Ammon's horn (tissue), 1 donor: Measurements from ENCODE around the gene CFAP53.
A peak's percentile ranks its signal among the peaks of the same experiment; 100 is the strongest.
"Not testable (repeated sequence)": the region's sequence is repeated elsewhere in the genome, so short reads cannot be mapped to it uniquely, and the experiment has no call there.

Source experiments
- DNase-seq: peaks from one replicate; pipeline ENCODE4 v3.0.0-alpha.2; 2016; ENCODE audit warnings: low spot score

The CFAP53 gene

DNA sequence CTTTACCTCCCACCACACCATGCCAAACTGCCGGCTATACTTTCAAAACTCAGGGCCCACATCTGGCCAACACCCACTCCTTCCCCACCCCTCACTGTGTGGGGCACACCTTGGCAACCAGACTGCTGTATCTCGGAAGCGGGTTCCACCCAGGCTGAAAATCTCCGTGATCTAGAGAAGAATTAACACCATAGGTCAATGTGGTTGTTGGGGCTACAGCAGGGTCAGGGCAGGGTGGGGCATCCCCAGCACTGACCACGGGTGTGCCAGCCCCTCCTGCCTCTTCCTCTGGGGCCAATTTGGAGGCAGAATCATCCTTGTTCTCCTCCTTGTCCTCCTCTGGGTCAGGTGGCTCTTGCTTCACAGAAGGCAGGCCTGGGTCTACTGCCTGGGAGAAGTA lies 6.3 kb upstream of the CFAP53 start:
- DNase-seq = no peak

DNA sequence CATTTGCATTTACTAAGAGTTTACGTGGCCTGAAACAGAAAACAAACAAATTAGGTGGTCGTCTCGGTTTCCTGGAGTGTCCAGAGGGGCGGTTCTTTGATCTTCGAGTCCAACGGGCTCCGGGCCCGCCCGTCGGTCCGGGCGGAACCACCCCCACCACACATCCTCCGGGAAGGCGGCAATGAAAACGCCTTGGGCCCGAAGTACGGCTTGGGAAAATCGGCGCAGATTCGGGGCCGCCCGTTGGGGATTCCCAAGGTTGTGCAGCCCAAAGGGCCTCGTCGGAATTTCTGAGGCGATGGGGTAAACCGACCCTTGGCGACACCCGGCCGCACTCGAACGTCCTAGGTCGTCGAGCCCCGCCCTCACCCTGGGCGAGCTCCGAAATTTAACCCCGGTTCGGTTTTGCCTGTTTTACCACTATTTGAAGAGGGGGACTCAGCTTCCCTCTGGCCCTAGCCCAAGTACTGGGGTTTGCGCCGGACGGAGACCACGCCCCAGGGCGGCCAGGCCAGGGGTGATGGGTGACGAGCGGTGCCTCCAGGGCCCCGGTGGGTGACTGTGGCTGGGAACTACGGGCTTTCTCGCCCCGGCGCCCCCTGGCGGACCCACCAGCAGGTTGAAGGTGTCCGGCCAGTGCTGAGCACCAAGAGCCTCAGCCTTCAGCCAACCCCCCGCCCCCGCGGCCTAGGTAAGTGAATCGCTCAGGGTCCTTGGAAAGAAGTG lies 1.9 kb upstream of the CFAP53 start:
- peak; percentile 67 for DNase-seq

DNA sequence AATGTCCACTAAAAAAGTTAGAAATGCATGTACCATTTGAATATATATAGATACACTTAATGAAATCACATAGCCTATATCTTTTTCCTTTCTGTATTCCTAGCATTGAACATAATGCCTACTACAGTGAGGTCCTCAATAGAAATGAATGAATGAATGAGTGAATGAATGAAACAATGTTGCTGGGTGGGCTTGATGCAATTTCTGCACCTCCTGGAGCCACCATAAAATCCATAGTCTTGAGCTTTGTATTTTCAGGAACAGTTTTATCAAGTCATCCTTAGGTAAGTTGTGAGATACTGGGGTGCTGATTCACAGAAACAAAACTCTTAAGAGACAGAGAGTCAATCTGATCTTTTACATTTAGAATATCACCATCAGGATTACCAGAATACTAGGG lies 3.3 kb downstream of the CFAP53 start:
- DNase-seq = no peak

DNA sequence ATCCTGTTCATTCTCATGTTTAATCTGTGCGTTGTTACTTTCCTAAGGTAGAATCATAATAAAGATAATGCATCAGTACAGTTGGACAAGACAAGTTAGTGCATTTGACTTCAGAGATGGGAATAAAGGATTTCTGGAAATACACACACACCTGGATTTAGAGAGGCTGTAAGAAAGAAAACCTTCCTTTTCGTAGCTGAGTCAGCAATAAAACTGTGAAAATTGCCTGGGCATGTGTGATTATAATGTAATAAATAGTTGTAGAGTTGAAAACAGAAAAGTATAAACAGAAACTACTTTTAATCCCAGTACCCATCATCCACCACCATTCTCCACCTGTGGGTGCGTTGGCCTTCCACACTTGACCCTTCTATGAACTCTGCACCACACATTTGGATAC lies 15.4 kb downstream of the CFAP53 start:
- DNase-seq = no peak

DNA sequence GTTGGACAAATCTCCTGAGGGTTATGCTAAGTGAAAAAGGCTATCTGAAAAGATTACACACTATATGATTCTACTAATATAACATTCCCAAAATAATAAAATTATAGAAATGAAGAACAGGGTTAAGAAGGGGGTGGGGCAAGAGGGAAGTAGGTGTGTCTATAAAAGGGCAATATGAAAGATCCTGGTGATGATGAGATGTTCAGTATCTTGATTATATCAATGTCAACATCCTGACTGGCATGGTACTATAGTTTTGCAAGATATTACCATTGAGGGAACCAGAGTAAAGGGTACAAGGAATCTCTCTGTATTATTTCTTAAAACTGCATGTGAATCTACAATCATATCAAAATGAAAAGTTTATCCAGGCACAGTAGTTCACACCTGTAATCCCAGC lies 16.7 kb downstream of the CFAP53 start:
- no peak for DNase-seq

DNA sequence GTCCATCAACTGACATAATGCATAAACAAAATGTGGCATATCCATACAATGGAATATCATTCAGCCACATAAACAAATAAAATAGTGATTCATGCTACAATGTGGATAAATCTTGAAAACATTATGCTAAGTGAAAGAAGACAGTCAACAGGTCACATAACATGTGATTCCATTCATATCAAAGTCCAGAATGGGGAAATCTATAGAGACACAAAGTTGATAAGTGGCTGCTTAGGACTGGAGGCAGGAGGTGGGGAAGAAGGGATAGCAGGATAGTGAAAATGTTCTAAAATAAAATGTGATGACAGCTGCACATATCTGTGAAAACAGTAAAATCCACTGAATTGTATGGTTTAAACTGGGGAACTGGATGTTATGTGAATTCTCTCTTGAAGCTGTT lies 18.7 kb downstream of the CFAP53 start:
- no peak for DNase-seq

DNA sequence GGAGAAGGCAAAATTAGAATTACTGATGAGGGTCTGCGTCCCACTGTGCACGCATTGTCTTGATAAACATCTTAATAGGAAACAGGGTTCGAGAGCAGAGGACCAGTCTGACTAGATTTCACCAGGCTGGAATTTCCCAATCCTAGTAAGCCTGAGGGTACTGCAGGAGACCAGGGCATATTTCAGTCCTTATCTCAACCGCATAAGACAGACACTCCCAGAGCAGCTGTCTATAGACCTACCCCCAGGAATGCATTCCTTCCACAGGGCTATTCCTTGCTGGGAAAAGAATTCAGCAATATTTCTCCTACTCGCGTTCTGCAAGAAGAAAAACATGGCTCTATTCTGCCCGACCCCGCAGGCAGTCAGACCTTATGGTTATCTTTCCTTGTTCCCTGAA lies 24.5 kb downstream of the CFAP53 start:
- DNase-seq = not testable (repeated sequence)

DNA sequence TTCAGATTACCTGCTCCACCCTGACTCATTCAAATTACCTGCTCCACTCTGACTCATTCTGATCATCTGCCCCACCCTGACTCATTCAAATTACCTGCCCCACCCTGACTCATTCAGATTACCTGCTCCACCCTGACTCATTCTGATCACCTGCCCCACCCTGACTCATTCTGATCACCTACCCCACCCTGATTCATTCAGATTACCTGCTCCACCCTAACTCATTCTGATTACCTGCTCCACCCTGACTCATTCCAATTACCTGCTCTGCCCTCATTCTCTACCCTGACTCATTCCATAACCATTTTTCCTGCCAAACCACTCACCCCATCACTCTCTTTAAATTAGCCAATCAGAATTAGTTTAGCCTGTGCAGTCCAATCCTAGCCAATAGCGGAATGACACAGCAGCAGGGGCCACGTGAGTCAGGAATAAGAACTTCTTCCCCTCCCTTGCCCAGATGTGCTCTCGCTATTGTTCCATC lies 26.2 kb downstream of the CFAP53 start:
- DNase-seq = no peak

DNA sequence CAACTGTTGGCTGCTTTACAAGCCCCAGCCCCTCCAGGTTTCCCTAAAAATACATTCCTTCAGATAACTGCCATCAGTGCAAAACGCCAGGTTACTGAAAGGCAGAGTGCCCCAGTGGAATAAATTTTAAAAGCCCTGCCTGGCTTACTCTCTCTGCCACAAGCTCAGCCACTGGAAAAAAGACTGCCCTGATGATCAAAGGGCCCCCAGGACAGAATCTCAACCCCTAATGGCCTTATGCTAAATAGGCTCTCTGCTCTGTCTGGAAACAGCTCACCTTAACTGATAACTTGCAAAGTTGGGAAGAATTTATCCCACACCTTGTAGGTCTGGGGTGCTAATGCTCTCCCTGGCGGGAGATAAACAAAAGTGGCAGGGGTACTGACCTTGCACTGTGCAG lies 33.9 kb downstream of the CFAP53 start:
- no peak for DNase-seq

DNA sequence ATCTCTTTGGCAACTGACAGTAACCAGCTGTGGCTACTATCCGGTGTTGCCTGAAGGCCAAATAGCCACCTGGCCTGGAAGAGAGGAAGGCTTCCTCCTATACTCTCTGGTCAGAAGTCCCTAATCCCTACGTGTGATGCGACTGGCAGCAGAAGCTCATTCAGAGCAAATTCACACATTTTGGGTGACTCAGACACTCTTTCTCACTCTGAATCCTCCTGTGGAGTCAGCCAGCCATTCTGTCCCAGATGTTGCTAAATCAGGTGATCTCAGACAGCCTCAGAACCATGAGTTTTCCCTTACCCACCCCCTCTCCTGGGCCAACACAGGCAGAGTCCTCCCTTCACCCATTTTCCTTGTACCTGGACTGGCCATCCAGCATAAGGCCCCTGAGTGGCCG lies 34.7 kb downstream of the CFAP53 start:
- DNase-seq = no peak

DNA sequence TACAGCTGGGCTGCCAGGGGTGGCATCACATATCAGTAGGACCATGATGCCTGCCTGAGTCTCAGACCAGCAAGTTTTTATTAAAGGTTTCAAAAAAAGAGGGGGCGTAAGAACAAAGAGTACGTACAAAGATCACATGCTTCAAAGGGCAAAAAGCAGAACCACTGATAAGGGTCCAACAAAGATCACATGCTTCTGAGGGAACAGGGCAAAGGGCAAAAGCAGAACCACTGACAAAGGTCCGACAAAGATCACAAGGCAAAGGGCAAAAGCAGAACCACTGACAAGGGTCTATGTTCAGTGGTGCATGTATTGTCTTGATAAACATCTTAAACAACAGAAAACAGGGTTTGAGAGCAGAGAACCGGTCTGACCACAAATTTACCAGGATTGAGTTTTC lies 46.0 kb downstream of the CFAP53 start:
- DNase-seq = not testable (repeated sequence)

DNA sequence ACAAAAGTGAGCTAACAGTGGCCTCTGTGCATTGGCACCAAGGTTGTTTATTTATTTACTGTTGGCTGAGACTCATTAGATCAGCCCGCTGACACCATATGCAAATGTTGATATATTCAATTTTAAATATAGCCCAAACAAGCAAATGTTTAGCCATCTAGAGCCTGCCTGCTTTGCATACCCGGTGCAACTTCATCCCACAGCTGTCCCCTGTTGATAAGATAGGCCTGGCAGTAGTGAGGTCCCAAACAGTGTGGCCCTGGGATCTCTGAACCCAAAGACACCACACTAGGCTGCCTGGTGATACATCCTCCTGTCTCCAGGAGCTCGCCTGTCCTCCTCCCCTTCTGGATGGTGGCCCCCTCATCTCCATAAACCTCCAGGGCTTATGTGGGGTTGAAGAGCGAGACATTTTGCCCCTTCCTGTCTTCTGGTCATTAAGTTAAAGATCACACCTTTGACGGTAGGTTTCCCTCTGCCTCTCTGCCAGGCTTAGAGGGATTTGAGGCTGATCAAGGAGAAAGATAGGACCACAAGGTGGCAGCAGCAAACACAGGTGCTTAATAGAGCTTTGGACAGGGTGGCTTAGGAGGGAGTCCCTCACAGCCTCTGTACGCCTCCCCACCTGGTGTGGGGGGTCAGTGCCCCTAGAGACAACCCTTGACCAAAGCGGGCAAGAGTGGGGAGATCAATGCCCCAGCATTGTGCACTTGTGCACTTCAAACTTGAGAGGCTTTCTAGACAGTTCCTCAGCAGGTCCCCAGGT lies 47.7 kb downstream of the CFAP53 start:
- peak; percentile 25 for DNase-seq

DNA sequence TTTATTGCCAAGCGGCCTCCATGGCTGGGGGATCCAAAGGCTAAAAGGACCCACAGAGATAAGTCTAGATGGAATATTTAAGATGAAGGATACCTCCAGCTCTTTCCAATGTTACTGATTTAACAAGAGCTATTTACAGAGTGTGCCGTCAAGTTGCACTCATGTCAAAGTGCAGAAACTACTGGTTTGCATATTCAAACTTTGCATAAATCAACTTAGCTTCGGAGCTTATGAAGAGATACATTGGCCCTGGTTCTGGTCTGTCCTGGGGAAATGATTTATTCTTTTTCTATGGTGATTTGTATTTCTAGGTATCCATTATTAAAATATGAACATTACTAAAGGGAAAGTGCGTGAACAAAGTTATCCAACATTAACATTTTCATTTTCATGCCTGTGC lies 57.0 kb downstream of the CFAP53 start:
- no peak for DNase-seq

DNA sequence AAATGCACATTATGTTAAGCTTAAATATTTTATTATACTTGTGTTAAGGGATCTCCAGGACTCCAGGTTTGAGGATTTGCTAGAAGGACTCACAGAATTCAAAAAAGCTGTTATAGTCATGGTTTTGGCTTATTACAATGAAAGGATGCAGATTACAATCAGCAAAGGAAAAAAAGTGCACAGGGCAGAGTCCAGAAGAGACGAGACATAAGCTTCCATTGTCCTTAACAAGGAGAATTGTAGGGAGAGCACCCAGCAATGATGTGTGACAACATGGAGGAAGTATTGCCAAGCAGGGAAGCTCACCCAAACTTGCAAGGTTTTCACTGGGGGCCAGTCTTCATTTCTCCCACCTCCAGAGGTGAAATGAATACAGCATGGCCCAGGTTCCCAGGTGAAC lies 58.6 kb downstream of the CFAP53 start:
- DNase-seq = no peak

DNA sequence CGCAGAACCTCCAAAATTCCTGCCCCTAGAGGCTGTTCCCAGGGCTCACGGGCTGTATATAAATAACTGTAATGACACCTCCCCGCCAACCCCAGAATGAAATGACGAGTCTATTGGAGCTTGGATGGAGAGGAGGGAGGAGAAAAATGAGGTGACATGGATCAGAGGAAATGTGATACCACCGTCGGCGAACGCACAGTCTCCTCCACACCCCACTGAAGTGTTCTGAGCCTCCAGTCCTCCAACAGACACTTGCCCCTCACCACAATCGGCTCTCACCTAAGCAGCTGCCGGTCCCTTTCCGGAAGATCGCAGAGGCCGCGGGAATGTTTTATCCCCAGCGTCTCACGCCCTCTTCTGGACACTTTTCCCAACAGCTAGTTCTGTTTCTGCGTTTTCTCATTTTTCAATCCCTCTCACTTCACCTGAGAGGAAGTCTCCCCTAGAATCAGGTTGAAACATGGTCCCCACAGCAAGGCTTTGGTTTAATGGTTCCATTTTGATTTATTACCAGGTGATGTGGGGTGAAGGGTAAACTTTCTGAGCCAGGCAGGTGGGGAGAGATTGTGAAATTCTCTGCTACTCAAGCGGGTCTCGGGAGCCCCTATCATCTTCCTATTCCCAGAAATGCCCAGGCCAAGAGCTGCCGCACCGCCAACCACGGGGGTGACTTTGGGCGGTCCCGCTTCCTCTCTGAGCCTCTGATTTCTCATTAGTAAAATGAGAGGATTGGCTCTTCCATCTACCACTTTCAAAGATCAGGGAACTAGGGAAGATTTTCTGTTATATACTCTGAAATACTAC lies 62.3 kb downstream of the CFAP53 start:
- peak; percentile 56 for DNase-seq

DNA sequence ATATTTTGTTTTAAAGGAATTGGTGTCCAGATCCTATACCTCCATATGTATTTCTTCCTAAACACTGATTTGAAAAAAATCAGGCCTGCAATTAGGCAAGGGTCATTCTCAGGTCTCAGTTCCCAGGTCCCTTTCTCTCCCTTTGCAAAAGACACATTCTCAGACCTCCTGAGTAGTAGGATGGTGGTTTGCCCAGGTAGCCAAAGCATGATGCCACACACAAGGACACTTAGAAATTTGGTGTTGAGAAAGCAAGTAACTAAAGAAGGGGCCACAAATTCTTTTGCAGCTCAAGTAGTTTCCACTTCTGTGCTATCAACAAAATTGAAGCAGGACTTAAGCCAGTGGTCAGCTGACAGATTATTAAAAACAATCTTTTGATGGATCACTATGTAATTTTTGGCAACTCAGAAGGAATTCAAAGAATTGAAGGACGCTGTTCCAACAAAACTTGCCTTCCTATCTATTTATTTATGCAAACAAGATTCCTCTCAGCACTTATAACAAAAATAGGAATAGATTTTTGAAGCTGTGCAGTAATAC lies 64.7 kb downstream of the CFAP53 start:
- DNase-seq = no peak

DNA sequence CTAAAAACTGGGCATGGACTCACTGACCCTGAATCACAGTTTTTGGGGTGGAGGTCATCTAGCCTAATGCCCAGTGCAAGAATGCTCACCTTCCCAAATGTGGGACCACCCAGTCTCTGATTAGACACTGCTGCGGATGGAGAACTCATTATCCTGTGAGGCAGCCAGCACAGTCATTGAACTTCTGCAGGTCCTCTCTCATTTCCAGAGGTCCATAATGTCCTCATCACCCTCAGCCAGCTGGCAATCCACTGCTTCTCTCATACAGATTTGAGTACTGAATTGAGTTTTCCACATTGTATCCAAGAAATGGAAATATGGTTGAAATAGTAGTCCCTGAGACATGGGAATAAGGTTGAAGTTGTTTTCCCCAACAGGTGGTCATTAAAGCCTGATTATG lies 66.4 kb downstream of the CFAP53 start:
- DNase-seq = no peak

DNA sequence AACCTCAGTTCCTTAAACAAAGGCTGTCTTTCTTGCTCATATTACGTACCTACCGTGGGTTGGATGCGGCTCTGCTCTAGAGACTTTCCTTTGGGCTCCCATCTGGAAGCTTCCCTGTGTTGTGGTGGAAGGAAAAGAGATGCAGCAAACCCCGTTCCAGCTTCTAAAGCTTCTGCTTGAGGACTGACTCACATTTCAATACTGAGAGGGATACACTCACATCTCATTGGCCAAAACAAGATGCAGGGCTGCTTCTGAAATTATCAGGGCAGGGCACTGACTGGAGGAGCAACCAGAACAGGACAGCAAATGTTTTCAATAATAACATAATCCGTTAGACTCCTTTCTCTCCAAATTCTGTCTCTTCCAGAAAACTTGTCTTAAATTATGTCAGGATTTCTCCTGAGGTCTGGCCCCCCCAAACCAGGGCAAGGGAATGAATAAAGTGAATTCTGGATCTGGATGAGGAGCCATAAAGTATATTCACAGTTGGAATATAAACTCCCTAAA lies 66.9 kb downstream of the CFAP53 start:
- DNase-seq = no peak

DNA sequence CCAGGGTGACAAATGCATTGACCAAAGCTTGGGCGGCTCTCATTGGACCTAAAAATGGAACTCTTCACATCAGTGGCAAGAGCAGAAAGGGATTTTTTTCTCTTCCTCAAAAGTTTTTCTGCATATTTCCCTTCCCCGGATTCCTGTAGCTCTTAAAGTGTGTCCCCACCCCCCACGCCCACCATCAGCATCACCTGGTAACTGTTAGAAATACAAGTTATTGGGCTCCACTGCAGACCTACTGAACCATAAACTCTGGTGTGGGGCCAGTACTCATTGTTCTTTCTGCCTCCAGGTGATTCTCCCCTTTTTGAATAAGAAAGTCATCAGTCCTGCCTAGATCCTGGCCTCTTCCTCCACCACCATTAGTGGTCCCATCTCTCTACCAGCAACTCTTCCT lies 70.0 kb downstream of the CFAP53 start:
- DNase-seq = no peak

DNA sequence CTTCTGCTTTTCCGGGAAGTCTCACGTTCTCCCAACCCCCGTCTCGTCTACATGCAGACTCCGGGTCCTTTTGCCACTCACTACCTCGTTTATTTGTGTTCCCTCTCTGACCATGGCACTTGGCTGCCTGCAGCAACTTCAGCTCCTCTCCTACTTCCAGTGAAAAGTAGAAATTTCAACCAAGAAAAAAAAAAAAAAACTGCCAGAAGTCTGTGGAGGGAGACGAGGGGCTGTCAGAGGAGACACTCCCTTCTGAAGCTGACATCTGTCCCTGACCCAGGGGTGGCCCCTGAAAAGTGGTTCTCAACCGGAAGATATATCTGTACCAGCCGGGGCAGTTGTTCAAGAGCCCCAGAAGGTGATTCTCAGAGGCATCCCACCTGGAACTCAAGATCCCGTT lies 70.6 kb downstream of the CFAP53 start:
- DNase-seq = no peak

DNA sequence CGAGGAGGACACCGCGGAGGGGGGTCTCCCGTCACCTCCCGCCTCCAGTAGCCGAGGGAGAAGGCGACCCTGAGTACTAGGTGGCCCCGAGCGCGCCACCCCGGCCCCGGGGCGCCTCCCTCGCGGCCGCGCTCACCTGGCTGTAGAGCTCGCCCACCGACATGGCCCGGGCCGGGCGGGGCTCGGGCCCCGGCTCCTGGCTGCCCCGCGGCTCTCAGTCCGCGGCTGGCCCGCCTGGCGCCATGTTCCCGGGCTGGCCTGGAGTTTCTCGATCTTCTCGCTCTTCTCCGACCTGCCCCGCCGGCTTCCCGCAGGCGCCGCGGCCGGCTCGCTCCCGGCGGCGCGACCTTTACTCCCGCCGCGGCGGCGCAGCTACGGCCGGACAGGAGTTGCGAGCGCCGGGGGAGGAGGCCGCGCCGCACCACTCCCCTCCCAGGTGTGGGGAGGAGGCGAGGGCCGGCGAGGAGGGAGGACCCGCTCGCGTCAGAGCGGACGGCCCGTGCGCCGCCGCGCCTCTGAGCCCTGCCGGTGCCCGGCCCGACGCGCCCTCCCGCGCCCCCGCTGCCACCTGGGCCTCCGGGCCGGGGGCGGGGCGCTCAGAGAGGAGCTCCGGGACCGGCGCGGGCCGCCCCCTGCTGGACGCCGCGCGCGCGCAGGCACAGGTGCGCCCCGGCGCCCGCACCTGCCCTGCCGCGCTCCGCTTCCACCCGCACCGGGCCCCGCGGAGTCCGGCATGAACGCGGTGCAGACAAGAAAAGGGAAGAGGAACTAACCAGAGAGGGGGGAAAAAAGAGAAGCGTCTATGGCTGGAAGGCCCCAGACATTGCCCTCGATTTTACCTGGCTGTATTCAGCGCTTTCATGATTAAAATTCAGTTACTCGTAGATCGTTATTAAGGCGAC lies 71.4 kb downstream of the CFAP53 start, which contains the start of gene MYO5B:
MYO5B (minus strand) TSS at position 517 of the 902 bp plus-strand sequence; CDS start at position 163, 354 bp downstream.
- no peak for DNase-seq
